A673 (cell line): ENCODE results near the gene RERE. TPM values are rescaled to one million over a fixed set of nuclear protein-coding genes. Genes with fewer than 3 reads are reported as not detected.

Experiments used
- BruUV-seq: library from RNA; stranded (reverse); fragments of 400-500 nt; replicated peaks from 2 replicates; lab custom pipeline; 2021; lab: Mats Ljungman, UMichigan
- CTCF ChIA-PET: fragments of 300-600 bp; sonication (Branson Sonifier 250); formaldehyde crosslinking; loops from one replicate; lab custom pipeline; 2022; ENCODE audit warnings: antibody characterized with exemption; lab: Charles Lee
- POLR2A ChIA-PET: fragments of 300-600 bp; sonication (Branson Sonifier 250); formaldehyde crosslinking; loops from one replicate; lab custom pipeline; 2022; ENCODE audit warnings: antibody characterized with exemption; ENCODE audit not compliant: low non-redundant PET; lab: Charles Lee
- DNase-seq: peaks from one replicate; pipeline ENCODE4 v3.0.0-alpha.2; 2015; ENCODE audit warnings: low spot score
- H3K27ac ChIP-seq: fragments of 200-600 bp; sonication (generic); 2 replicates; pipeline ENCODE4 v1.5.1; 2016; ENCODE audit warnings: mixed run types, low read depth, mild to moderate bottlenecking, mixed read lengths, antibody characterized with exemption, low read length; ENCODE audit not compliant: poor library complexity, severe bottlenecking
- H3K27me3 ChIP-seq: fragments of 200-600 bp; sonication (generic); replicated peaks from 2 replicates; pipeline ENCODE4 v1.6.1; 2017; ENCODE audit warnings: mixed run types, low read depth, mild to moderate bottlenecking, mixed read lengths, antibody characterized with exemption, low read length; ENCODE audit not compliant: insufficient read depth, poor library complexity
- H3K36me3 ChIP-seq: fragments of 200-600 bp; sonication (generic); 2 replicates; pipeline ENCODE4 v1.6.1; 2016; ENCODE audit warnings: mixed run types, mild to moderate bottlenecking, mixed read lengths, antibody characterized with exemption, low read length; ENCODE audit not compliant: insufficient read depth, poor library complexity, severe bottlenecking
- H3K4me1 ChIP-seq: fragments of 200-600 bp; sonication (generic); 2 replicates; pipeline ENCODE4 v1.6.1; 2017; ENCODE audit warnings: mixed run types, mild to moderate bottlenecking, mixed read lengths, antibody characterized with exemption, low read length; ENCODE audit not compliant: insufficient read depth, poor library complexity, severe bottlenecking
- H3K4me3 ChIP-seq: fragments of 200-600 bp; sonication (generic); 2 replicates; pipeline ENCODE4 v1.5.1; 2016; ENCODE audit warnings: low read depth, mixed run types, mild to moderate bottlenecking, mixed read lengths, low read length; ENCODE audit not compliant: poor library complexity, severe bottlenecking
- H3K9me3 ChIP-seq: fragments of 200-600 bp; sonication (generic); 2 replicates; pipeline ENCODE4 v1.6.1; 2016; ENCODE audit warnings: mixed run types, low read depth, mild to moderate bottlenecking, mixed read lengths, antibody characterized with exemption, low read length; ENCODE audit not compliant: poor library complexity, severe bottlenecking
- CTCF ChIP-seq: fragments of 300-800, 200-600 bp; sonication (generic); conservative IDR thresholded peaks from 2 replicates; pipeline ENCODE4 v1.5.1; 2017; ENCODE audit warnings: low read depth, mild to moderate bottlenecking, antibody characterized with exemption, low read length, moderate library complexity, mixed read lengths
- EZH2 ChIP-seq: fragments of 200-600 bp; sonication (generic); IDR thresholded peaks from 2 replicates; pipeline ENCODE4 v1.6.1; 2017; ENCODE audit warnings: borderline replicate concordance, low read depth, mild to moderate bottlenecking, mixed read lengths, antibody characterized with exemption, low read length; ENCODE audit not compliant: poor library complexity, severe bottlenecking
- intact Hi-C: fragments of 100-400 bp; cut with micrococcal nuclease; formaldehyde crosslinking; loops from one replicate; pipeline ENCODE4 v1.10.0; 2022; ENCODE audit not compliant: unreplicated experiment
- total RNA-seq: library from RNA; stranded (reverse); gene quantifications from 2 replicates; pipeline ENCODE4 v1.2.3, GENCODE V29; 2021

RERE gene
- total RNA-seq, 1 experiment from 2014 or later: 188 TPM

DNA sequence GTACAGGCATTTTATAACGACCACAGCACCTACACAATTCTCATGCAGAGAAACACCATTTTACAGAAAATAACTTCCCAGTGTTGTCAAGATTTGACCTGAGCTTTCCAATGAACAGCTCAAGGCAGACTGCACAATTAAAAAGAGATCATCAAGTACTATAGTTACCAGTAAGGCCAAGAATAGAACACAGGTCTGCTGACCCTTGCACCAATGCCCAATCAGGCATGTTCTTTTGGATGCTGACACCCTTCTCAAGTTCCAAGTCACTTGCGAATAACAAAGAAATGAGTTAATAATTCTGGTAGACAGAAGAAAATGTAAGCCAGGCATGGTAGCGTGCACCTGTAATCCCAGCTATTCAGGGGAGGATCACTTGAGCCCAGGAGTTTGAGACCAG, 397.6 kb downstream of the RERE start:
- Histone ChIP-seq H3K27me3 (no peaks in the 10 kb centered on the region), H3K4me3 (peak overlapping the region; percentile 14), H3K36me3 (peaks cover 16% of the 10 kb centered on the region), H3K9me3 (no peaks in the 10 kb centered on the region), H3K4me1 (peaks cover 79% of the 10 kb centered on the region), H3K27ac (peak overlapping the region; percentile 70)
- DNase-seq: no peak
- intact Hi-C loops: no loop called here
- POLR2A ChIA-PET: interaction anchor here (0.7 kb wide), 1 partner anchor 23 kb away, joined by 4 read pairs; no protein-coding TSS in a partner anchor
- CTCF ChIA-PET: interaction anchor here (1.3 kb wide), 1 partner anchor 11 kb away, joined by 3 read pairs; no protein-coding TSS in a partner anchor
- BruUV-seq: no TSS peak
- TF ChIP-seq CTCF: no peak
- TF ChIP-seq EZH2: no peak

GRCh38 chr1:8419172-8419571, 398.3 kb downstream of the RERE start:
- intact Hi-C loops: no loop called here
- POLR2A ChIA-PET: interaction anchor here (0.6 kb wide), 1 partner anchor 11 kb away, joined by 4 read pairs; no protein-coding TSS in a partner anchor
- H3K36me3 ChIP-seq: peaks cover 16% of the 10 kb centered on the region
- TF ChIP-seq CTCF: no peak
- TF ChIP-seq EZH2: no peak
- peak overlapping the region; percentile 70 for H3K27ac ChIP-seq
- CTCF ChIA-PET: interaction anchor here (0.5 to 0.6 kb wide), 2 partner anchors 9 to 185 kb away, joined by 11 to 12 read pairs; no protein-coding TSS in a partner anchor
- H3K9me3 ChIP-seq: no peaks in the 10 kb centered on the region
- peaks cover 77% of the 10 kb centered on the region for H3K4me1 ChIP-seq
- H3K4me3 ChIP-seq: peak overlapping the region; percentile 14
- no peaks in the 10 kb centered on the region for H3K27me3 ChIP-seq
- BruUV-seq: no TSS peak
- DNase-seq: peak; percentile 71

- BruUV-seq: no TSS peak
- ChIA-PET CTCF (interaction anchor here (1.4 kb wide), 1 partner anchor 9 kb away, joined by 3 read pairs; no protein-coding TSS in a partner anchor), POLR2A (no interaction called here)
- no peak for TF ChIP-seq EZH2
- no peak for TF ChIP-seq CTCF
- Histone ChIP-seq H3K27me3 (no peaks in the 10 kb centered on the region), H3K27ac (peak overlapping the region; percentile 70), H3K36me3 (peaks cover 16% of the 10 kb centered on the region), H3K9me3 (no peaks in the 10 kb centered on the region), H3K4me3 (no peak overlapping the region), H3K4me1 (peaks cover 76% of the 10 kb centered on the region)
- no peak for DNase-seq
- intact Hi-C loops: no loop called here
Measured at GRCh38 chr1:8418301-8418700, 399.1 kb downstream of the RERE start.
